ENCODE data around the gene GOLGA1. TPM values are rescaled to one million over a fixed set of nuclear protein-coding genes. Genes with fewer than 3 reads are reported as not detected.
A peak's percentile ranks its signal among the peaks of the same experiment; 100 is the strongest.
"Not testable (repeated sequence)": the region's sequence is repeated elsewhere in the genome, so short reads cannot be mapped to it uniquely, and the experiment has no call there.

GOLGA1 gene
- total RNA-seq, 1 experiment from 2014 or later: 13.2 TPM

GRCh38 chr9:124861342-124862229 lies 79.3 kb downstream of the GOLGA1 start, which contains the start of the genes ARPC5L and RPL35:
Gene ARPC5L (plus strand): TSS chr9:124862130. CDS start chr9:124869291, 7,161 bp downstream.
Gene RPL35 (minus strand): TSS chr9:124861957. CDS start chr9:124861912, 45 bp downstream.
- DNase-seq (ENCODE audit: low read depth): peak; percentile 89

GRCh38 chr9:124860582-124861341 lies 80.1 kb downstream of the GOLGA1 start:
- DNase-seq (ENCODE audit: low read depth): no peak

GRCh38 chr9:124859803-124860581 lies 80.9 kb downstream of the GOLGA1 start:
- no peak for DNase-seq (ENCODE audit: low read depth)

DNA sequence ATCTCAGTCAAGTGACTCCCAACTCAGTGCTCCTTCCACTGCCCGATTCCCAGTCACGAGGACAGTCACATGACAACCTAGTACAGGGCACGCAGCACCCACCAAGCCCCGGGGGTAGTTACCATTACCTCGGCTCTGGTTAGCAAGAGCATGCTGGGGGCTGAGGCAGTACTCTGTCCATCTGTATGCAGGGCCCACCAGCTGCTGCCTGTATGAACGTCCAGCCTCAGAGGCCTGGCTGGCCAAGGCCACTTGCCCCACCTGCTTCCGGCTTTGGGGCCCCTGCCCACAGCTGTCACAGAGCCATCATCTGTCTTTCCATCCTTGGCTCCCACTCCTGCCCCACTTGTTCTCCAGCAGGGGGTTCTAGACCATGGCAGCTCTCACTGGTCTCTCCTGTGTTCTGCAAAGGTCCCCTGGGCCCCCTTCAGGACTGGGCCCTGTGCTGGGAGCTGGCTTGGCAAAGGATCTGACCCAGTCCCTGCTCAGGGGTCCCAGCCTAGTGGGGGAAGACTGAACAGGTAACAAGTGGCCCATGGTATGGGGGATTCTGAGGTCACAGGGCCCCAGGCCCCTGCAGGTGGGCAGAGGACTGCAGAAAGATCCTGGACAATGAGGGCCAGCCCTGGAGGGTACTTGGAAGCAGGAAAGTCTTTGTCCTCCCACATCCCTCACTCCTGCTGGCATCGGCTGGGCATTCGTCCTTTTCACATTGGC lies 82.4 kb downstream of the GOLGA1 start:
- DNase-seq (ENCODE audit: low read depth): no peak

- no peak for DNase-seq (ENCODE audit: low read depth)
Observed at GRCh38 chr9:124857533-124858162, 83.2 kb downstream of the GOLGA1 start.

DNA sequence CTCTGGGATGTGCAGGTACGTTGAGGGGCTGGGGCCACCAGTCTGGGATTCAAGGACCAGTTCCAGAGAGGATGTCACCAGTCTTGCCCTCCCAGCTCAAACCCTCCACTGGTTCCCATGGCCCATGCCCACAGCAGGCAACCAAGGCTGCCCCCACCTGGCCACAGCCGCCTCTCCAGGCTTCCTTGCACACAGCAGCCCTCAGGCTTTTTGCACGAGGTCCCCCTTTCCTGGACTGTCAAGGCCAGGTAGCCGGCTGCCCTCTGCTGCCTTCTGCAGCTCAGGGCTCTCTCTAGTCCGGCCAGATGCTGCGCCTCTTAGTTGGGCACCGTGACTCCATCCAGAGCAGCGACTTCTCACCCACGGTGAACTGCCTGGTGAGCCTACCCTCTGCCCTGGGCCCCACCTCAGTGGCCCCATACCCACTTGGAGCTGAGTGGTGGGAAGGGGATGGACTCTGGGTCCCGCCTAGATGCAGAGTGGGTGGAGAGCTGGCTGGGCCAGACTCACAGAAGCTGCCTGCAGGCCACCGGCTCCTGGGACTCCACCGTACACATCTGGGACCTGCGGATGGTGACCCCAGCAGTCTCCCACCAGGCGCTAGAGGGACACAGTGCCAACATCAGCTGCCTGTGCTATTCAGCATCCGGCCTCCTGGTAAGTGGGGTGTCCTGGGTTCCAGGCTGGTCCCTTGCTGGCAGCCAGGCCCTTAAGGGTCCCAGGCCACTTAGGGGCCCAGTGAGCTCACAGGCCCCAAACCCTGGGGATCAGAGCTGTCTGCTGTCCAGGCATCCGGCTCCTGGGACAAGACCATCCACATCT lies 84.7 kb downstream of the GOLGA1 start:
- DNase-seq (ENCODE audit: low read depth): peak; percentile 61

DNA sequence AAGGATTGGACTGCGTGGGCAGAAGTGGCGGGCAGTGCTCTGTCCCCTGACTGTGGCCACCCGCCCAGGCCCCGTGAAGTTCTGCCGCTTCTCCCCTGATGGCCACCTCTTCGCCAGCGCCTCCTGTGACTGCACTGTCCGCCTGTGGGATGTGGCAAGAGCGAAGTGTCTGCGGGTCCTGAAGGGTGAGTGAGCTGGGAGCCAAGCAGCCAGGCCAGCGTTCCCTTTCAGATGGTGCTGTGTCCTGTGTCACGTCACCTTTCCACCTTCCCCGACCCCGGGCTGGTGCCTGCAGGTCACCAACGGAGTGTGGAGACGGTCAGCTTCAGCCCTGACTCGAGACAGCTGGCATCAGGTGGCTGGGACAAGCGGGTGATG lies 85.3 kb downstream of the GOLGA1 start:
- DNase-seq (ENCODE audit: low read depth): no peak

- DNase-seq (ENCODE audit: low read depth): no peak
Observed at GRCh38 chr9:124854822-124855221, 86.1 kb downstream of the GOLGA1 start.

GRCh38 chr9:124854161-124854560 lies 86.7 kb downstream of the GOLGA1 start:
- no peak for DNase-seq (ENCODE audit: low read depth)

GRCh38 chr9:124853605-124854143 lies 87.2 kb downstream of the GOLGA1 start:
- no peak for DNase-seq (ENCODE audit: low read depth)

- peak; percentile 78 for DNase-seq (ENCODE audit: low read depth)
Observed at GRCh38 chr9:124852829-124853531, 87.9 kb downstream of the GOLGA1 start, which contains the start of gene WDR38. Gene WDR38 (plus strand): TSS chr9:124853460. CDS start chr9:124853532, 72 bp downstream.

DNA sequence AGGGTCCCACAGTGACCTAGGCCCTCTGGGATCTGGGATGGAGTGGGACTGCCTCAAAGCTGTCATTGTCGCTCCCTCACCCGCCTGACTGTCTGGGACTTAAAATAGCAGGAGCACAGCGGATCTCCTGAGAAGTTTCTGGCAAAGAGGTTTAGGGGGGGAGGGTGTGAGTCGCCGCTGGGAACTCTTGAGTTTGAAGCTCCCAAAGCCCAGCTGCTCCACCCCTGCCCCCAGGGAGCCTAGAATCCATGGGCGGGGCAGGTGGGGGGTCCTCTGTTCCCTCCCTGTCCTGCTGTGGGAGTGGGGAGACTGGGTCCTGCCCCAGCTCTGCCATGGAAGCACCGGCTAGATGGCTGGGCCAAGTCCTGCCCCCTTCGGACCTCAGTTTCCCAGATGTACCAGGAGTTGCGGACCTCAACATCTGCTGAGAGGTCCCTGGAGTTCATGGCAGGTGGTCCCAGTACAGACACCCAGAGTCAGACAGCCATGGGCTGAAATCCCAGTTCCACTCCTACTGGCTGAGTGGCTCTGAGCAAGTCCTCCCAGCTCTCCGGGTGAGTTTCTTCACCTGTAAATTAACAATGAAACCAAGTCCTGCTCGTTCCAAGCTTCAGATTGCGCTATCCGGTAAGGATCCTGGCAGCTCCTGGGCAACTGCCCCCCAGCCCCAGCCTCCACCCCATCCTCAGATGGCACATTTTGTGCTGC lies 88.6 kb downstream of the GOLGA1 start:
- no peak for DNase-seq (ENCODE audit: low read depth)

DNA sequence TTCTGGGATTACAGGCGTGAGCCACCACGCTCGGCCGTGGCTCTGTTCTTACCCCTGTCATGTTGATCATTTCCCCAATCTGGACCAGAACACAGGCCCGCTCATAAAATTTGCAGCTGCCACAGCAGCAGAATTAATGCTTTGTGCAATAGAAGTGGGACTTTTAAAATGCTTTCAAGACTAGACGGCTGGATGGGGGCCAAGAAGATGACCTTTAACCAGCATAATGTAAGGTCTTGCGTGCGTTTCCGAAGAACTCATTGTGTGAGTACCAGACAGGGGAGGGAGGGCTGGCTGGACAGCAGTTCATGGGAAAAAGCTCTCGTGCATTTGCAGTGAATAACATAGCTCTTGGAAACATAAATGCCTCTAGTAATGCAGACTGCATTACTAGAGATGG lies 91.1 kb downstream of the GOLGA1 start:
- DNase-seq (ENCODE audit: low read depth): no peak

DNA sequence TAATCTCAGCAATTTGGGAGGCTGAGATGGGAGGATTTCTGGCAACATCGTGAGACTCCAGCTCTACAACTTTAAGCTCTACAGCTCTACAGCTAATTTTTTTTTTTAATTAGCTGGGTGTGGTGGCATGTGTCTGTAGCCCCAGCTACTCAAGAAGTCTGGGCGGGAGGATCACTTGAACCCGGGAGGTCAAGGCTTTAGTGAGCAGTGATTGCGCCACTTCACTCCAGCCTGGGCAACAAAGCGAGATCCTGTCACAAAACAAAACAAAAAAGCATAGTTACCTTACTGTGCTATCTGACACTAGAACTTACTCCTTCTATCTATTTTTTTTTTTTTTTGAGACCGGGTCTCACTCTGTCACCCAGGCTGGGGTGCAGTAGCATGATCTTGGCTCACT lies 93.9 kb downstream of the GOLGA1 start:
- no peak for DNase-seq (ENCODE audit: low read depth)

DNA sequence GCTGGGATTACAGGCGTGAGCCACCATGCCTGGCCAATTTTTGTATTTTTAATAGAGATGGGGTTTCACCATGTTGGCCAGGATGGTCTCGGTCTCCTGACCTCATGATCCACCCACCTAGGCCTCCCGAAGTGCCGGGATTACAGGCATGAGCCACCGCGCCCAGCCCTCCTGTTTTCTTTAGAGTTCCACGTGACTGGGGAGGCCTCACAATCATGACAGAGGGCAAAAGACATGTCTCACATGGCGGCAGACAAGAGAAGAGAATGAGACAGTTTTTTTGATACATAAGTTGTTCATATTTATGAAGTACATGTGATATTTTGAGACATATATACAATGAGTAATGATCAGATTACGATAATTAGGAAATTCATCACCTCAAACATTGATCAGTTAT lies 94.4 kb downstream of the GOLGA1 start:
- DNase-seq (ENCODE audit: low read depth): not testable (repeated sequence)

GRCh38 chr9:124844291-124844690 lies 96.6 kb downstream of the GOLGA1 start:
- no peak for DNase-seq (ENCODE audit: low read depth)

DNA sequence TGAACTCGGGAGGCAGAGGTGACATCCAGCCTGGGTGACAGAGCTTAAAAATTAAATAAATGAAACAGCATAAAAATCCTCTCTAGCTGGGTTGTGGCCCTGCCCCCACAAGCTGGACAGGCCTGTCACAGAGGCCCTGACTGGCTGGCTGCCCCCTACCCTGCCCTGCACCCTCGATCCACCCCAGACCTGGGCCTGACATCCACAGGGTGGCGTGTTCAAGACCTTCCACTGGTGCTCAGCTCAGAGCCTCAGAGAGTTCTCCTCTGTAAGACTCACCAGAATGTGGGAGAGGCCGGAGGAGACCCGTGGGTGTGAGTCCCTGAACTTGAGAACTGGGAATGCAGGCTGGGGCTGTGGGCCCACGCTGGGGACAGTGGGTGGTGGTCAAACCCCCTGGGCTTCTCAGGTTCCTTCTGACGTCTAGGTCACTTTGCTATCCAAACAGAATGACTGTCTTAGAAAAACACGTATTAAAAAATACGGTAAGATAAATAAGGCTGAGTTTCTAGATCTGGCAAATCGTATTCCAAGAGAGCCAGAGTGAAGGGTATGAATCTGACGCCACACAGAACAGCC lies 97.3 kb downstream of the GOLGA1 start:
- DNase-seq (ENCODE audit: low read depth): no peak

Measured in HT1080 (cell line).